C4-2B (cell line): ENCODE measurements around the gene AKAIN1.

ENCODE experiments used
- ZFX ChIP-seq: fragments of 450-650 bp; IDR thresholded peaks from 2 replicates; pipeline ENCODE4 v1.6.1; 2017
- TF ChIP-seq, protein P1 (sequence below): fragments of 450-650 bp; conservative IDR thresholded peaks from 2 replicates; pipeline ENCODE4 v1.5.1; 2017; ENCODE audit warnings: mild to moderate bottlenecking

GRCh38 chr18:5198311-5198710, 1.3 kb upstream of the AKAIN1 start:
- TF ChIP-seq, protein P1, sequence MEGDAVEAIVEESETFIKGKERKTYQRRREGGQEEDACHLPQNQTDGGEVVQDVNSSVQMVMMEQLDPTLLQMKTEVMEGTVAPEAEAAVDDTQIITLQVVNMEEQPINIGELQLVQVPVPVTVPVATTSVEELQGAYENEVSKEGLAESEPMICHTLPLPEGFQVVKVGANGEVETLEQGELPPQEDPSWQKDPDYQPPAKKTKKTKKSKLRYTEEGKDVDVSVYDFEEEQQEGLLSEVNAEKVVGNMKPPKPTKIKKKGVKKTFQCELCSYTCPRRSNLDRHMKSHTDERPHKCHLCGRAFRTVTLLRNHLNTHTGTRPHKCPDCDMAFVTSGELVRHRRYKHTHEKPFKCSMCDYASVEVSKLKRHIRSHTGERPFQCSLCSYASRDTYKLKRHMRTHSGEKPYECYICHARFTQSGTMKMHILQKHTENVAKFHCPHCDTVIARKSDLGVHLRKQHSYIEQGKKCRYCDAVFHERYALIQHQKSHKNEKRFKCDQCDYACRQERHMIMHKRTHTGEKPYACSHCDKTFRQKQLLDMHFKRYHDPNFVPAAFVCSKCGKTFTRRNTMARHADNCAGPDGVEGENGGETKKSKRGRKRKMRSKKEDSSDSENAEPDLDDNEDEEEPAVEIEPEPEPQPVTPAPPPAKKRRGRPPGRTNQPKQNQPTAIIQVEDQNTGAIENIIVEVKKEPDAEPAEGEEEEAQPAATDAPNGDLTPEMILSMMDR, result no peak
- no peak for TF ChIP-seq ZFX
